Brain microvascular endothelial cell (primary cell): Measurements from ENCODE around the gene BMP8B.
A peak's percentile ranks its signal among the peaks of the same experiment; 100 is the strongest.
"Not testable (repeated sequence)": the region's sequence is repeated elsewhere in the genome, so short reads cannot be mapped to it uniquely, and the experiment has no call there.

ENCODE experiments used
- DNase-seq: peaks from one replicate; pipeline ENCODE4 v3.0.0-alpha.2; 2020
- H3K27ac ChIP-seq: fragments of 250-450 bp; sonication (Bioruptor Pico); 2 replicates; pipeline ENCODE4 v1.5.1; 2020; ENCODE audit warnings: mild to moderate bottlenecking, moderate library complexity
- H3K27me3 ChIP-seq: fragments of 250-450 bp; sonication (Bioruptor Pico); replicated peaks from 2 replicates; pipeline ENCODE4 v1.5.1; 2020; ENCODE audit warnings: mild to moderate bottlenecking
- H3K36me3 ChIP-seq: fragments of 250-450 bp; sonication (Bioruptor Pico); replicated peaks from 2 replicates; pipeline ENCODE4 v1.5.1; 2020; ENCODE audit warnings: mild to moderate bottlenecking
- H3K4me3 ChIP-seq: 2 replicates; pipeline ENCODE4 v1.5.1; 2011; ENCODE audit warnings: low read depth, mild to moderate bottlenecking, control low read depth, low read length, moderate library complexity
- in situ Hi-C: cut with HindIII; loops from 2 replicates; pipeline ENCODE4 v1.10.0; 2017; ENCODE audit warnings: low sequenced_read_pairs, low pct_ligation_motif_present
- TF ChIP-seq, protein P1 (sequence below): IDR thresholded peaks from 2 replicates; pipeline ENCODE4 v1.5.1; 2011; ENCODE audit warnings: low read depth, mild to moderate bottlenecking, moderate library complexity, low read length, control low read depth, inconsistent platforms; ENCODE audit errors: missing control alignments

Gene BMP8B

DNA sequence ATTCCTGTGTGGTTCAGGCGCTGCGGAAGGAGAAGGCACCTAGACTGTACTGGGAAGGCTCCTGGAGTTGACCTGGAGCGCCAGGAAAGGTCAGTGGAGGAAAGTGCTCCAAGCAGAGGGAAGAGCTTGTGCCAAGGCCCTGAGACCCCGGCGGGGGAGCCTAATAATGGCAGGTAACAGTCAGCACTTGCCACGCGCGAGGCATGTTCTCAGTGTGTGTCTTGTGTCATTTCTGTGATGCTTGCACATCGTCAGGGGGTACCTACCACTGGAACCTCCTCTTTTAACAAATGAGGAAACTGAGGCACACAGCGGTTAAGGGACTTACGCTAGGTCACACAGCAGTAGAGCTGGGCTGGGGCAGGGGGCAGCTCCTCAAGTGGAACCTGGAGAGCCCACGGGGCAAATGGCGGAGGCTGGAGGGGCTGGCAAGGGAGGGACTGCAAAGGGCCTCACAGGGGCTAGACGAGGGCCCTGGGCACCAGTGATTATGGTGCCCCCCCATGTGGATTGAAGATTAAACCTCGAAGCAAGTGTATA is 976 bp upstream of the BMP8B start:
- DNase-seq: no peak
- TF ChIP-seq, protein P1, sequence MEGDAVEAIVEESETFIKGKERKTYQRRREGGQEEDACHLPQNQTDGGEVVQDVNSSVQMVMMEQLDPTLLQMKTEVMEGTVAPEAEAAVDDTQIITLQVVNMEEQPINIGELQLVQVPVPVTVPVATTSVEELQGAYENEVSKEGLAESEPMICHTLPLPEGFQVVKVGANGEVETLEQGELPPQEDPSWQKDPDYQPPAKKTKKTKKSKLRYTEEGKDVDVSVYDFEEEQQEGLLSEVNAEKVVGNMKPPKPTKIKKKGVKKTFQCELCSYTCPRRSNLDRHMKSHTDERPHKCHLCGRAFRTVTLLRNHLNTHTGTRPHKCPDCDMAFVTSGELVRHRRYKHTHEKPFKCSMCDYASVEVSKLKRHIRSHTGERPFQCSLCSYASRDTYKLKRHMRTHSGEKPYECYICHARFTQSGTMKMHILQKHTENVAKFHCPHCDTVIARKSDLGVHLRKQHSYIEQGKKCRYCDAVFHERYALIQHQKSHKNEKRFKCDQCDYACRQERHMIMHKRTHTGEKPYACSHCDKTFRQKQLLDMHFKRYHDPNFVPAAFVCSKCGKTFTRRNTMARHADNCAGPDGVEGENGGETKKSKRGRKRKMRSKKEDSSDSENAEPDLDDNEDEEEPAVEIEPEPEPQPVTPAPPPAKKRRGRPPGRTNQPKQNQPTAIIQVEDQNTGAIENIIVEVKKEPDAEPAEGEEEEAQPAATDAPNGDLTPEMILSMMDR: no peak
- Histone ChIP-seq H3K27me3 (peaks cover 13% of the 10 kb centered on the region), H3K27ac (no peak overlapping the region), H3K4me3 (no peak overlapping the region), H3K36me3 (no peaks in the 10 kb centered on the region)
- in situ Hi-C loops: no loop called here

DNA sequence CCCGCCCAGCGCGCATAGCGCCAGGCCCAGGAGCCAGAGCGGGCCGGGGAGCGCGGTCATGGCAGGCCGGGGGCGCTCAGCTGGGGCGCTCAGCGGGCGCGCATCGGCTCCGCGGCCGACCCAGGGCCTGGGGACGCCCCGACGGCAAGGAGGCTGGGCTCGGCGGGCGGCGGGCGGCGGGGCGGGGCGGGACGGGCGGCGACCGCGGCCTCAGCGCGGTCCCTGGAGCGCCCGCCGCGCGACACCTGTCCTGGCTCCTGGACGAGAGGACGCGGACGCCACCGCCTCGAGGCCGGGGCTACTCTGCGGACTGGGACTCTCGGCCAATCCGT is 273 bp downstream of the BMP8B start:
- in situ Hi-C loops: no loop called here
- no peak for DNase-seq
- Histone ChIP-seq H3K27me3 (peaks cover 13% of the 10 kb centered on the region), H3K4me3 (peak overlapping the region; percentile 15), H3K36me3 (no peaks in the 10 kb centered on the region), H3K27ac (no peak overlapping the region)
- TF ChIP-seq, protein P1: no peak

DNA sequence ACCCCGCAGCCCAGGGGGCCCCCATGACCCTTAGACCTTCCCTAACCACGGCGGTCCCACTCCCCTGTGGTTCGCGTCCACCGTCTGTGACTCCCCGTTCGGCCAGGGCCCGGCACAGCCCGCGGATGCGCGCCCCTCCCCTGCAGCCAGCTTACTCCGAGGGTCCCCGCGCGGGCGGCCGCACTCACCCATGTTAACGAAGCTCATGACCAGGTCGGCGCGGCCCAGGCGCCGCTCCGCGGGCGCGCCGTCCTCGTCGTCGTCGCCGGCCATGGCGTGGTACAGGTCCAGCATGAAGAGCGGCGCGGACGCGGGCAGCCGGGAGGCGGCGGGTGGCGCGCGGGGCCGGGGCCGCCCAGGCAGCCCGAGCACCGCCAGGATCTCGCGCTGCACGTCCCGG is 701 bp downstream of the BMP8B start:
- in situ Hi-C loops: not testable (repeated sequence)

DNA sequence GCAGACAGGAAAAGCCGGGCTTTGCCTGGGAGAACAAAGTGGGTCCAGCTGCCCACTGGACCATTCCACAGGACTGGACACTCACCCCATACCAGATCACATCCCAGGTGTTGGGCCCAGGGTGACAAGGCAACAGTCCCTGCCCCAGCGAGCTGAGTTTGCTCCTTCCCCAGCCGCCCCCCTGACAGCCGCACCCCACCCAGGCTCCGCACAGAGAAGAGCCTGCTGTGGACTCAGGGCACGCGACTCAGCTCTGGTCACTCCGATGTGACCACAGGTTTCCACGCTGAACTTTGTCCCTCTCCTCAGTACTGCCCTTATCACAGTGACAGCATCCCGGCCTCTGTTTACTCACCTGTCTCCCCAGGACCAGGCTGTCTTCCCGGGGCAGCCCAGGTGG is 1.2 kb downstream of the BMP8B start:
- DNase-seq: no peak
- H3K27me3 ChIP-seq: peaks cover 13% of the 10 kb centered on the region
- H3K4me3 ChIP-seq: no peak overlapping the region
- TF ChIP-seq, protein P1: no peak
- no peaks in the 10 kb centered on the region for H3K36me3 ChIP-seq
- no peak overlapping the region for H3K27ac ChIP-seq
- in situ Hi-C loops: no loop called here

More for the DNA sequence above, 701 bp downstream of the BMP8B start:
- DNase-seq, H3K36me3 ChIP-seq, H3K27ac ChIP-seq, H3K4me3 ChIP-seq: not testable (repeated sequence)
- H3K27me3 ChIP-seq: peaks cover 13% of the 10 kb centered on the region

DNA sequence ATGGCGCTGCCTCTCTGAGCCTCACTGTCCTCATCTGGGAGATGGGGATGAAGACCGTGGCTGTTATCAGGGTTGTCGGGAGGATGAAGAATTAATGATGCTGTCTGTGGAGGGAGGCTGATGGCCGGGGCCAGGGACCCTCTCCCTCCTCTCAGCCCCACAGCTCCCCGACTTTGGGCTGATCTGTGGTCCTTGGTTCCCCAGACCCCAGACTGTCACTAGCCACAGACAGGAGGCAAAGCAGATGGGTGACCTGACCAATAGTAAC is 1.6 kb downstream of the BMP8B start:
- DNase-seq, H3K27ac ChIP-seq, in situ Hi-C loops, H3K4me3 ChIP-seq, H3K36me3 ChIP-seq: not testable (repeated sequence)
- peaks cover 13% of the 10 kb centered on the region for H3K27me3 ChIP-seq

DNA sequence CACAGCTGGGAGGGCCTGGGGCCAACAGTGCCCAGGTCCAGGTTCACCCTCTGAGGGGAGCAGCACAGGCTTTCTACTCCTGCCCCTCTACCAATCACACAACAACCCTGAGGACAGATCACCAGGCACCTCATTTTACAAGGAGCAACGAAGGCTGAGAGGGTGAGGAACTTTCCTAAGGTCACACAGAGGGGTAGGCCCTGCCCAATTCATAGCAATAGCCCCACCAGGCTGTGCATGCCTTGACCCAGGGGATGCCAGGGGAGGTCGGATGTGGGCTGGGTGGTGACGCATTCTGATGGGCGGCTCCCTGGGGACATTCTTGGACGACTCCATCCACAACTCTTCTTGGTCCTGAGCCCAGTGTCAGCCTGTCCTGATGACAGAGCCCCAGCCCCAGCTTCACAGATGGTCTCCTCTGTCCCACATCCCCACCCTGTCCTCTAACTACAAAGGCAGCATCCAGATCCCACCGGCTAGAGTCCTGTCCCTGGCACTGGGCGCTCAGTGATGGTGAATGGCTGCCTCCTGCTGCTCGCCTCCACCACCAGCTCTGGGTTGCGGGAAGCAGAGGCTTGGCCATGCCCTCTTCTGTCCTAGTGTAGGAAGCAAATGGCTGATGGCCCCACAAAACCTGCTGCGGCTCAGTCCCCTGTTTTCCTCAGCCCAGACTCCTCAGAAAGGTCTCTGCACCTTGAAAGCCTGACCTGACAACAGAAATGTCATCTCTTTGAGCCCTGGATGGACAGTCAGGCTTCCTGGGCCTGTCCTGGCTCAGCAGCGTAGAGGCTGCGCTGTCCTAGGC is 2.2 kb downstream of the BMP8B start:
- H3K27ac ChIP-seq, H3K4me3 ChIP-seq, DNase-seq, in situ Hi-C loops, H3K36me3 ChIP-seq: not testable (repeated sequence)
- peaks cover 13% of the 10 kb centered on the region for H3K27me3 ChIP-seq

DNA sequence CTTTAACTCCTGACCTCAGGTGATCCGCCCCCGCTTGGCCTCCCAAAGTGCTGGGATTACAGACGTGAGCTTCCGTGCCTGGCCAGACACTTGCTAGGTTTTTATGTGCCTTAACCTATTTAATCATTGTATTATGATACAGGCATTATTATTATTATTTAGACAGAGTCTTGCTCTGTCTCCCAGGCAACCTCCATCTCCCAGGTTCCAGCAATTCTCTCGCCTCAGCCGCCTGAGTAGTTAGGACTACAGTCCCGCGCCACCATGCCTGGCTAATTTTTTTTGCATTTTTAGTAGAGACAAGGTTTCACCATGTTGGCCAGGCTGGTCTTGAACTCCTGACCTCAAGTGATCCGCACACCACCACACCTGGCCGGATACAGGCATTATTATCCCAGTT is 6.0 kb downstream of the BMP8B start:
- H3K36me3 ChIP-seq, DNase-seq, in situ Hi-C loops, H3K27ac ChIP-seq, H3K27me3 ChIP-seq, H3K4me3 ChIP-seq: not testable (repeated sequence)

DNA sequence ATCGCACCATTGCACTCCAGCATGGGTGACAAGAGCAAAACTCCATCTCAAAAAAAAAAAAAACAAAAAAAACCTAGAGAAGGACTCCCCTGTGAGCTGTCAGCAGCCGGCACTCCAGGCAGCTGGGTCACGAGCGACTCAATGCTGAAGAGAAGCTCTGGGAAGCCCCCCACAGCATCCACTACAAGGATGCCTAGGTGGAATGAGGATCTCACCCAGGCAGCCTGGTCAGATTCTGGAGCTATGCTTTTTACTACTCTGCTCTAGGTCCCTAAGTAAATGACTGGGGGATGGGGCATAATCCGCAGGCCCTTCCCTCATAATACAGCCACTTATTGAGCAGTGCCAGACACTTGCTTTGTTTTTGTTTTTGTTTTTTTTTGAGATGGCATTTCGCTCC is 6.6 kb downstream of the BMP8B start:
- no peak overlapping the region for H3K27ac ChIP-seq
- in situ Hi-C loops: no loop called here
- TF ChIP-seq, protein P1: no peak

More for the DNA sequence above, 6.6 kb downstream of the BMP8B start:
- Histone ChIP-seq H3K27me3 (no peaks in the 10 kb centered on the region), H3K36me3 (no peaks in the 10 kb centered on the region), H3K4me3 (no peak overlapping the region)
- no peak for DNase-seq
